SK-N-SH (cell line): ENCODE data around the gene RIPOR2.

Source experiments
- JUND ChIP-seq: IDR thresholded peaks from 2 replicates; pipeline ENCODE4 v1.4.0; 2012
- RFX5 ChIP-seq: IDR thresholded peaks from 2 replicates; pipeline ENCODE4 v1.6.1; 2012; ENCODE audit warnings: mild to moderate bottlenecking, improper control_type of control experiment, low read length
- TCF12 ChIP-seq: IDR thresholded peaks from 2 replicates; pipeline ENCODE4 v1.4.0; 2012
- TF ChIP-seq, protein P1 (sequence below): IDR thresholded peaks from 2 replicates; pipeline ENCODE4; 2012
- TF ChIP-seq, protein P2 (sequence below): fragments of 200-600 bp; sonication (generic); IDR thresholded peaks from 2 replicates; pipeline ENCODE4 v1.6.1; 2017; ENCODE audit warnings: antibody characterized with exemption, mild to moderate bottlenecking, moderate library complexity
- TF ChIP-seq, protein P3 (sequence below): IDR thresholded peaks from 2 replicates; pipeline ENCODE4 v1.6.1; 2012; ENCODE audit warnings: mild to moderate bottlenecking, low read depth, low read length, moderate library complexity

DNA sequence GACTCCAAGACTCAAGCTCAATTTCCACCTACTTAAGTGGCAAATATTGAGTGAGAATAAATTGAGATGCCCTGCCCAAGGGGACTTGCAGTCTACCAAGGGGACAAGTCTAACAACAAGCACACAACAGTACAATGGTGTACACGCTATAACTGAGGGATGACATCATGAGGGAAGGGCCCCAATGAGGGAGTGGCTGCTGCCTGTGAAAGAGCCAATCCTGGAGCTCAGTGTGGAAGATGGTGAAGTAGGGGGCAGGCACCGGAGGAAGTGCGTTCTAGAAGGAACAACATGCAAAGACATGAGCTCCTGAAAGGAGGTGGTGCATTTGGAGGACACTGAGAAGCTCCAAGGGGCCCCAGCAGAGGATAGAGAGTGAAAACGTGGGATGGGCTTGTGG lies 90.2 kb downstream of the RIPOR2 start:
- TF ChIP-seq, protein P1, sequence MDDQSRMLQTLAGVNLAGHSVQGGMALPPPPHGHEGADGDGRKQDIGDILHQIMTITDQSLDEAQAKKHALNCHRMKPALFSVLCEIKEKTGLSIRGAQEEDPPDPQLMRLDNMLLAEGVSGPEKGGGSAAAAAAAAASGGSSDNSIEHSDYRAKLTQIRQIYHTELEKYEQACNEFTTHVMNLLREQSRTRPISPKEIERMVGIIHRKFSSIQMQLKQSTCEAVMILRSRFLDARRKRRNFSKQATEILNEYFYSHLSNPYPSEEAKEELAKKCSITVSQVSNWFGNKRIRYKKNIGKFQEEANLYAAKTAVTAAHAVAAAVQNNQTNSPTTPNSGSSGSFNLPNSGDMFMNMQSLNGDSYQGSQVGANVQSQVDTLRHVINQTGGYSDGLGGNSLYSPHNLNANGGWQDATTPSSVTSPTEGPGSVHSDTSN: no peak
- TF ChIP-seq, protein P2, sequence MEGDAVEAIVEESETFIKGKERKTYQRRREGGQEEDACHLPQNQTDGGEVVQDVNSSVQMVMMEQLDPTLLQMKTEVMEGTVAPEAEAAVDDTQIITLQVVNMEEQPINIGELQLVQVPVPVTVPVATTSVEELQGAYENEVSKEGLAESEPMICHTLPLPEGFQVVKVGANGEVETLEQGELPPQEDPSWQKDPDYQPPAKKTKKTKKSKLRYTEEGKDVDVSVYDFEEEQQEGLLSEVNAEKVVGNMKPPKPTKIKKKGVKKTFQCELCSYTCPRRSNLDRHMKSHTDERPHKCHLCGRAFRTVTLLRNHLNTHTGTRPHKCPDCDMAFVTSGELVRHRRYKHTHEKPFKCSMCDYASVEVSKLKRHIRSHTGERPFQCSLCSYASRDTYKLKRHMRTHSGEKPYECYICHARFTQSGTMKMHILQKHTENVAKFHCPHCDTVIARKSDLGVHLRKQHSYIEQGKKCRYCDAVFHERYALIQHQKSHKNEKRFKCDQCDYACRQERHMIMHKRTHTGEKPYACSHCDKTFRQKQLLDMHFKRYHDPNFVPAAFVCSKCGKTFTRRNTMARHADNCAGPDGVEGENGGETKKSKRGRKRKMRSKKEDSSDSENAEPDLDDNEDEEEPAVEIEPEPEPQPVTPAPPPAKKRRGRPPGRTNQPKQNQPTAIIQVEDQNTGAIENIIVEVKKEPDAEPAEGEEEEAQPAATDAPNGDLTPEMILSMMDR: no peak
- TF ChIP-seq TCF12 (no peak), RFX5 (no peak), JUND (no peak)
- TF ChIP-seq, protein P3, sequence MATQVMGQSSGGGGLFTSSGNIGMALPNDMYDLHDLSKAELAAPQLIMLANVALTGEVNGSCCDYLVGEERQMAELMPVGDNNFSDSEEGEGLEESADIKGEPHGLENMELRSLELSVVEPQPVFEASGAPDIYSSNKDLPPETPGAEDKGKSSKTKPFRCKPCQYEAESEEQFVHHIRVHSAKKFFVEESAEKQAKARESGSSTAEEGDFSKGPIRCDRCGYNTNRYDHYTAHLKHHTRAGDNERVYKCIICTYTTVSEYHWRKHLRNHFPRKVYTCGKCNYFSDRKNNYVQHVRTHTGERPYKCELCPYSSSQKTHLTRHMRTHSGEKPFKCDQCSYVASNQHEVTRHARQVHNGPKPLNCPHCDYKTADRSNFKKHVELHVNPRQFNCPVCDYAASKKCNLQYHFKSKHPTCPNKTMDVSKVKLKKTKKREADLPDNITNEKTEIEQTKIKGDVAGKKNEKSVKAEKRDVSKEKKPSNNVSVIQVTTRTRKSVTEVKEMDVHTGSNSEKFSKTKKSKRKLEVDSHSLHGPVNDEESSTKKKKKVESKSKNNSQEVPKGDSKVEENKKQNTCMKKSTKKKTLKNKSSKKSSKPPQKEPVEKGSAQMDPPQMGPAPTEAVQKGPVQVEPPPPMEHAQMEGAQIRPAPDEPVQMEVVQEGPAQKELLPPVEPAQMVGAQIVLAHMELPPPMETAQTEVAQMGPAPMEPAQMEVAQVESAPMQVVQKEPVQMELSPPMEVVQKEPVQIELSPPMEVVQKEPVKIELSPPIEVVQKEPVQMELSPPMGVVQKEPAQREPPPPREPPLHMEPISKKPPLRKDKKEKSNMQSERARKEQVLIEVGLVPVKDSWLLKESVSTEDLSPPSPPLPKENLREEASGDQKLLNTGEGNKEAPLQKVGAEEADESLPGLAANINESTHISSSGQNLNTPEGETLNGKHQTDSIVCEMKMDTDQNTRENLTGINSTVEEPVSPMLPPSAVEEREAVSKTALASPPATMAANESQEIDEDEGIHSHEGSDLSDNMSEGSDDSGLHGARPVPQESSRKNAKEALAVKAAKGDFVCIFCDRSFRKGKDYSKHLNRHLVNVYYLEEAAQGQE: no peak
